Measurements from ENCODE around the gene ALK.

Gene ALK

DNA sequence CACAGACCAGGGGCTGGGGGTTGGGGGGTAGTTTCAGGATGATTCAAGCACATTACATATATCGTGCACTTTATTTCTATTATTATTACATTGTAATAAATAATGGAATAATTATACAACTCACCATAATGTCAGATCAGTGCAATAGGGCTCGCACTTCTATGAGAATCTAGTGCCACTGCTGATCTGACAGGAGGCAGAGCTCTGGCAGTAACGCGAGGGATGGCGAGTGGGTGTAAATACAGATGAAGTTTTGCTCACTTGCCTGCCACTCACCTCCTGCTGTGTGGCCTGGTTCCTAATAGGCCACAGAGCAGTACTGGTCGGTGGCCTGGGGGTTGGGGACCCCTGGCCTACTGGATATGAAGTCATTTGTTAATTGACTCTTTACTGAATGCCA is 615.6 kb downstream of the ALK start:
- no peak for FAIRE-seq

- FAIRE-seq, result no peak
These were observed 616.9 kb downstream of the ALK start for GRCh38 chr2:29304399-29305060.

DNA sequence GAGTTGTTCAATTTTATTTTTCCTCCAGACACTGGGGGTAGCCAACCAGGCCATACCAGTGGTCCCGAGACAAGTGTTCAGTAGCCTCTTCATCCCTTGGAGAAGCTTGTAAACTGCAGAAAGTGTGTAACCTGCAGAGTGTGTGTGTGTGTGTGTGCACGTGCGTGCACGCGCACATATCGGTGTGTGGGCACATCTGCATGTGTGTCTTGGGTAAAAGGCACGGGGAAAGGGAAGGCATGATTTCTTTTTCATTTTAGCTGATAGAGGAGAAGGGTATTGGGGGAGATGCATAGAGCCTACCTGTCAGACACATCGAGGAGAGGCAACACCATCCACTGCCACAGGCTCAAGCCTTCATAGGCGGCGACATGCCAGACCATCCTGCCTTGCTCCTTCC is 624.8 kb downstream of the ALK start:
- no peak for FAIRE-seq

GRCh38 chr2:29295845-29296244 is 625.5 kb downstream of the ALK start:
- no peak for FAIRE-seq

GRCh38 chr2:29293830-29294438 is 627.5 kb downstream of the ALK start:
- no peak for FAIRE-seq

- no peak for FAIRE-seq
These were observed 630.9 kb downstream of the ALK start for GRCh38 chr2:29290293-29291047.

GRCh38 chr2:29284671-29285070 is 636.7 kb downstream of the ALK start:
- no peak for FAIRE-seq

DNA sequence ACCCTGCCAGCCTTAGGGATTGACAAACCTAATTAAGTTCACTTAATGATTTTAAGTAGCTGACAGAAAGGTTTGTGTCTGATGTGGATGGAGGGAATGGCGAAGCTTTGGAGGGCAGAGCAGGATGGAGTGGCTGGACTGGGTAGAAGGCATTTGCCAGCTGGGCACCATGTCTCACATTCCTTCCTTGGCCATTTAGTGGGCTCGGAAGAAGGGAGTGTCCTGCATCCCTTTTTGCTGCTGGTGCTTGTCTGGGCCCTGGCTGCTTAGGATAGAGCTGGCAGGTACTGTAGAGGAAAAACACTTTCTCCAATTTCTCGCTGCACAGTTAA is 639.5 kb downstream of the ALK start:
- no peak for FAIRE-seq

DNA sequence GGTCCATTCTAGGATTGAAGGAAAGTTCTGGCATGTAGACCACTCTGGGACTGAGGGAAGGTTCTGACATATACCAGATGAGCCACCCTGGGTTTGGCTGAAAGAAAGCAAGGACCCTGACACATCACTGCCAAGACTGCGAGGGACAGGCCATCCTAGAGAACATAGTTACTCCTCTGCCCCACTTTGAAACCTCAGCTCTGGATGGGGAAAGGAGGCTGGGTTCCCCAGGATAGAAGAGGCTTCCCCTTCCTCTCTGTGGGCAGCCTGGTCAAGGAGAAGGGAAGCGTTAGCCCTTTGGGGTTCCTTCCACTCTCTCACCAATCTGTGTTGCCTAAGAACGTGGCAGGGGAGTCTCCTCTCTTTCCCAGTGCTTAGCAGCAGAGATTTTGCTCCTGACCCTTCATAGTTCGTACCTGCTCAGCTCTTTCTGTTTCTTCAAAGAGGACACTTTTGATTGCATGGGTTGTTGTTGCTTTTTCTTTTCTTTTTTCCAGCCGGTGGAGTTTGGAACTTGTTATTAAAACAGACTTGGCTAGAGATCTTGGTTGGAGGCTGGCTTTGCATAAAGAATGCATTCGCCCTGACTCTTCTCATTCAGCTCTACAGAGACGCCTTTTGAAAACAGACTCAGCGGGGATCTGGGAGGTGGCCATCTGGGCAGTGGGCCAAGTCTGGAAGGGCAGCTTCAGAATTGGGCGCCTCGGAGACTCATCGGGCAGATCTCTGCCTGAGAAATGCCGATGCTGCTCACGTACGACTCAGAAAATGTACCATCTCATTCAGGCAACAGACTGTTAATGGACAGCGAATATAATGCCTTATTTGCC is 640.1 kb downstream of the ALK start:
- no peak for FAIRE-seq

DNA sequence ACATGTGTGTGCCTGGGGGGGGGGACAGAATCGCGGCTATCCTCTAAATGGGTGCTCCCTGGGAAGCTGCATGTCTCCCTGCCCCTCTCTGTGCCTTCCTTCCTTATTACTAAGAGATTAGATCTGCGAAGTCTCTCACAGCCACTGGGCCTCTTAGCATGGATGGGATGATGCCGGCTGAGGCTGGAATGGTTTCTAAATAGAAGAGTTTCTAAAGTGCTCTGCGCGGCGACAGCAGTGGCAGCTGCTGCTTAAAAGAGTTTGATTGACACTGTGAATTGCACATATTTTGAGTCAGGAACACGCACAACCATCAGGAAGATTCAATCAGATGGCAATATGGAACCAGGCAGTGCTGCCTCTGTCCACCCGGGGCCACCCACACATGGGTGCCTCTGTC is 642.4 kb downstream of the ALK start:
- no peak for FAIRE-seq

DNA sequence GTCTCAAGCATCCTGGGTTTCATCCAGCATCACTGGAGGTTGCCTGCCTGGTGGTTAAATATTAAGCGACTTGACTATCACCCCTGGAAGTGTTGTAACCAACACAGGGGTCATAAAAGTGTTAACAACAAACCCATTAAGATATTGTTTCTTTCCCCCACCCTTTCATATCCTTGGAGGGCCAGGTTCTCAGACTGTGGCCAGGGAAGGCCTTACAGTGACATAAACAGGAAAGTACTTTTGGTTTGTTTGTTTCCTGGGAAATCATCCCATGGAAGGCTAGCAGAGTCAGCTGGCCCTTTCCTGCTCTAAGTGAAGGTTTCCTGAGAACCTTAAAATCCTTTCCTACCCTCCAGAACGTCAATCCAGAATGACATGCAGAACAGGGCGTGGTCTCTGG is 645.2 kb downstream of the ALK start:
- no peak for FAIRE-seq

DNA sequence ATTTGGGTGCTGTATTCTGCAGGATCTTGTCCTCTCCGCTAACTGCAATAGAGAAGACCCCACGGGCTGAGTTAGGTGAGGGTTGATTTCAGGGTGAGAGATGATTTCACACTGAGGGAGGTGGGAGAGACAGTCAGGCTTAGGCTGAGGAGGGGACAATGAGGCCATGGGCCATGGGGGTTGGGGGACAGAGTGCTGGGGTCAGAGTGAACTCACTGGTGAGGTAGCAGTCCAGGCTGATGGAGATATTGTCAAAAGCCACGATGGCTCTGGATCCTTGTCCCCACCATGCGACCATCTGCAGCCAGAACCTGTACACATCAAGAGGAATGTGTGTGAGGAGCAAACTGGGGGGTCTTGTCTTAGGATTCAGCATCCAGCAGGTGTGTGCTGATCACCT is 646.2 kb downstream of the ALK start:
- no peak for FAIRE-seq

DNA sequence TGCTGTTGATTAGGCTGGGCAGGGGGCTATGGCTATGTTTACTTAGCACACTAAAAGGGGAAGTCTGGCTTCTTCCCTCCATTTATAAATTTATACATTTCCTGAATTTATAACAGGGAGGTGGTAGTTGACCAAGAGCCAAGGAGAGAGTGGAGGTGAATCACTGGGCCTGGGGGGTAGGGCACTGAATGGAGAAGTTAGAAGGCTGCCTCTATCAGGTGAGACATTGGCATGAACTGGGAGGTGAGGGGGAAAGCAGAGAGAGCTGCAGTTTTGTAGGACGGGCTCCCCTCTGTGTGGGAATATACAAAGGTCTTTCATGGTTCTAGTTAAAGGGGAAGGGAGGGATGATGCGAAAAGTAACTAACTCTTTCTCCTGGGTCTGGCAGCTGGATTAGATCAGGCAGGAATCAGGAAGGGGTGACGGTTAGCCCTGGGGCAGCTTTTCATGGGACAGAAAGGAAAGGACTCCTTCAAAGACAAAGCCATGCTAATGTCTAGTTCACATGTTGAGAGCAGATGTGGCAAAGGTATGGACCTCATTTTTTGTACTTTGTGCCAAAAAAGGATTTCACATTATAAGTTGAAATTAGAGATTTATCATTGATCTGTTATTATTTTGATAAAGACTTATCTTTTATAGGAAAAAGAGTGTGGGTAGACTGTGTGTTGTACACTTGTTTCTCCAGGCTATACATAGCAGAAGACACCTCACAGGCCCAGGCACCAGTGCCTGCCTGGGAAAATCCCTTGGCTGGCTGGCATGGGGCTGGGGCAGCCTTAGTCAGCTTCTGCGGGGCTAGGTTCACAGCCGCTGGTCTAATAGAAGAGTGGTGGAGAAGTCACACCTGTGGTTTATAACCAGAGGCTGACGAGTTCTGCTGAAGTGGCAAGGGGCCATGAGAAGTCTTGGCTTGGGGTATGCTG is 647.4 kb downstream of the ALK start:
- FAIRE-seq, result no peak

DNA sequence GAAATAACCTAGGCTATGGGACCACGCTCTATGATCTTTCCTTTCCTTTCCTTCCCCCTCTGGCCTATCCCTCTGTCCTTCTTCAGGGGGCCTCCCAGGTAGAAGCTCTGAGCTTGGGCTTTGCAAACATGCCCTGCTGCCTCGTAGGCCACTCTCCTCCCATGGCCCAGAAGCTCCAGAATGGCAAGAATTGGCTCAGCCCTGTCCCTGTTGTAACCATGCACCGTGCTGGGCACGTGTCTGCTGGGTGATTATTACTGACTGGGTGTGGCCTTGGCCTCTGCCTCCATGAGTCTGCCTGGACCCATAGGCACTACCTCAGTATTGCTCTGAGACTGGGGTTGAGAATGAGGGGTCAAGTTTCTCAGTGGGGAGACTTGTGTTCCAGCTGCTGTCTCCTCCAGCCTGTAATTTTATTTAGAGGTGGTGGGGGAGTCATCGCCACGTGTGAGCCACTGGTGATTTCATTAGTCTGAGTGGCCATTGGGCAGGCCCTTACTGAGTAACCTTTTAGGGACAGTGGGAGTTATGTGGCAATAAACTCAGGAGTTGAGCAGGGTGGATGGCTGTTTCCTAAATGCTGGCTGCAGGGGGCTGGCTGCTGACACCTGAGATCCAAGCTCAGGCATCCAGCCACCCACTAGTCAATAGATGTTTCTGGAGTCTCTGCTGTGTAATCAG is 648.2 kb downstream of the ALK start:
- FAIRE-seq, result no peak

DNA sequence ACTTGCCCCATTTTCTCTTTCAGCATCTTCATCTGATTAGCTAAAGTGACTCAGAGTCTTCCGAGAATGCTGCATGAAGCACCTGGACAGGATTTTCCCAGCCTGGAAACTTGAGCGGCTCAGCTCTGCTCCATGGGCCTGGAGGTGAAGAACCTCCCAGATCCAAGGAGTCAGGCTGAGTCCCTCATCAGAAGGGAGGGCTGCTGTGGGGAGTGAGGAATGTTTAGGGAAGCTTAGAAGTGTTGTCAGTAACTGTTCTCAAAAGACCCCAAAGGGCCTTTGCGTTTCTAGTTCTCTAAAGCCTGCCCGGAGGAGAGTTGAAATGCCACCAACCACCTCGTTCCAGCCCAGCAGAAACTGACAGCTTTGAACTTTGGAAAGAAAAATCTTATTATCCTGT is 649.1 kb downstream of the ALK start:
- no peak for FAIRE-seq

GRCh38 chr2:29270701-29271121 is 650.7 kb downstream of the ALK start:
- no peak for FAIRE-seq

DNA sequence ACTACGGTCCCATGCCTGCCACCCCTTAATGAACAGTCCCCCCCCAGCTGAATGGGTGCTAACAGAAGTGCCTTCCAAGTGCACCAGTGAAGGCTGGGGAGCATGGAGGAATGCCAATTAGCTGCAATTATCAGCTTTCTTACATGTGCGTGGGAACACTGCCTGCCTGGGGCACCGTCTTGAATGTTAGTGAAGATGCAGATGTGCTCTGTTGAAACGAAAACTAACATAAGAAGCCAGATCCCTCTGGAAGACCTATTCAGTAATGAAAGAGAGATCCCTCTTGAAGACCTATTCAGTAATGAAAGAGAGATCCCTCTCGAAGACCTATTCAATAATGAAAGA is 651.6 kb downstream of the ALK start:
- FAIRE-seq, result no peak

GRCh38 chr2:29269095-29269764 is 652.2 kb downstream of the ALK start:
- no peak for FAIRE-seq

DNA sequence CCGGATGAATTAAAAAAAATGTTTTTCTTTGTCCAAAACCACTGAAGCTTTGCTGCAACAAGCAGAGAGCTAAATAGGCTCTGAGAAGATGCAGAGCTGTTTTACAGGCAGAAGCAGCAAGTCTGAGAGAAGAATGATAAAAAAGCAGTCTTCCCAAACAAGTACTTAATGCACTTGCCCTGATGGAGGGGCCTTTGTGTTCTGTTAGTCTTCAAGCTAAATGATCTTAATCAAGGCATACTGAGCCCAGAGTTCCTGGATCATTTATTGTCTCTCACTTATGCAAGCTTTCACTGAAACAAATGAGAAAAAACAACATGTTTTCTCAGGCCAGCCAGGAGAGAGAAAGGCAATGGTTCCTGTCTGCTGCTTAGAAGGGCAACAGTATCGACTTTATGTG is 653.7 kb downstream of the ALK start:
- FAIRE-seq, result no peak

DNA sequence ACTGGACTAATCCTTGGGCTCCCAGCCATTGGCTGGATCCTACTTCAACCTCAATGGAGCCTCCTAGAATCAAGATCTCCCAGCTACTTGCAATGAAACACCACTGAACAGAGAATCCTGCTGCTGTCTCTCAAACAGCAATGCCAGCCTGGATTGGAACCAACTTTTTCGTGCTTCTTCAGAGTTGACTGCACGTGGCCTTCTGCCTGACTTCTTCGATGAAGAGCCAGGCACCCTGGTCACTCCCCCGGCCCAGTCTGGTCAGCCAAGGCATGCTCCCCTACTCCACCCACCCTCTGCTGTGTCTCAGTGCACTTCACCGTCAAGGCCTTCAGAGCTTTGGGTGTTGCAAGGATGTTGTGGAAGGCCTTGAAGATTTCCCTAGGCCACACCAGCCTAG is 657.5 kb downstream of the ALK start:
- FAIRE-seq, result no peak

- FAIRE-seq, result no peak
These were observed 658.6 kb downstream of the ALK start for GRCh38 chr2:29262681-29263260.
